ENCODE measurements around the gene CLECL1. TPM values are rescaled to one million over a fixed set of nuclear protein-coding genes. Genes with fewer than 3 reads are reported as not detected.

The CLECL1 gene
- total and polyA plus RNA-seq, 2 experiments from 2014 or later: not detected

- Histone ChIP-seq H4K20me1 (replicated peaks; ENCODE audit: insufficient read depth) (no peaks in the 10 kb centered on the region), H3K27me3 (ENCODE audit: insufficient read depth) (no peaks in the 10 kb centered on the region), H3K9me2 (ENCODE audit: insufficient read depth) (no peaks in the 10 kb centered on the region), H3K4me2 (no peak overlapping the region), H3K36me3 (ENCODE audit: insufficient read depth) (no peaks in the 10 kb centered on the region), H3K4me1 (ENCODE audit: insufficient read depth) (peaks cover 11% of the 10 kb centered on the region), H2AFZ (no peak overlapping the region), H3F3A (replicated peaks; ENCODE audit: low read depth) (no peaks in the 10 kb centered on the region), H3K4me3 (no peak overlapping the region), H3K27ac (ENCODE audit: low read depth) (no peak overlapping the region), H3K79me2 (replicated peaks; ENCODE audit: insufficient read depth) (no peaks in the 10 kb centered on the region)
- no peaks in the 10 kb centered on the region for H3K36me3 Mint-ChIP-seq (ENCODE audit: low read depth)
- TF ChIP-seq CREB1 (CRISPR knock-in tag; IDR thresholded peaks at IDR 0.05; ENCODE audit: low read depth) (no peak), EZH2phosphoT487 (IDR thresholded peaks at IDR 0.05; ENCODE audit: unreplicated experiment) (no peak), ZNF114 (CRISPR knock-in tag; IDR thresholded peaks at IDR 0.05) (no peak), JUNB (IDR thresholded peaks at IDR 0.05; ENCODE audit: unreplicated experiment) (no peak), EZH2 (IDR thresholded peaks at IDR 0.05; ENCODE audit: low read depth, unreplicated experiment) (no peak), ETS1 (IDR thresholded peaks at IDR 0.05) (no peak), ZNF331 (CRISPR knock-in tag; IDR thresholded peaks at IDR 0.05; ENCODE audit: low read depth) (no peak), POLR2AphosphoS5 (IDR thresholded peaks at IDR 0.05; ENCODE audit: low read depth) (no peak), ZNF462 (CRISPR knock-in tag; IDR thresholded peaks at IDR 0.05) (no peak), REST (IDR thresholded peaks at IDR 0.05; ENCODE audit: unreplicated experiment) (no peak)
- no peak for ATAC-seq
- H3K4me3 Mint-ChIP-seq: no peak overlapping the region
- no peaks in the 10 kb centered on the region for H3K9me3 Mint-ChIP-seq
- no peak overlapping the region for H3K27ac Mint-ChIP-seq
- DNase-seq (ENCODE audit: low spot score): no peak
- peaks cover 3% of the 10 kb centered on the region for H3K27me3 Mint-ChIP-seq (ENCODE audit: insufficient read depth, low read depth, poor library complexity)
- peaks cover 11% of the 10 kb centered on the region; the same call in 2 of the 3 replicates for H3K4me1 Mint-ChIP-seq
These were observed 23.3 kb upstream of the CLECL1 start for GRCh38 chr12:9756170-9756569.

All from GM23338 (cell line).